GM21515 (cell line): ENCODE data around the gene GPC5.

Source experiments
- ATAC-seq: cut with Tn5 transposase; IDR thresholded peaks from one replicate; pipeline ENCODE4 v1.9.1; 2021; ENCODE audit not compliant: unreplicated experiment

The GPC5 gene

DNA sequence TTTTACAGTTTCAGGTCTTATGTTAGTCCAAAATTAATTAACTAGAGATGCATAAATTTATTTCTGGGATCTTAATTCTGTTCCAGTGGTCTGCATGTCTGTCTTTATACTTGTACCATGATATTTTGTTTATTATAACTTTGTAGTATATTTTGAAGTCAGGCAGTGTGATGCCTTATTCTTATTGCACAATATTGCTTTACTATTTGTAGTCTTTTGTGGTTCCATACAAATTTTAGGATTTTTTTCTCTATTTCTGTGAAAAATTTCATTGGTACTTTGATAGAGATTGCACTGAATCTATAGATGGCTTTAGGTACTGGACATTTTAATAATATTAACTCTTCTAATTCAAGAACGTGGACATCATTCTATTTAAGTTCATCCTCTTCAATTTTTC, 304.0 kb downstream of the GPC5 start:
- ATAC-seq, result no peak

DNA sequence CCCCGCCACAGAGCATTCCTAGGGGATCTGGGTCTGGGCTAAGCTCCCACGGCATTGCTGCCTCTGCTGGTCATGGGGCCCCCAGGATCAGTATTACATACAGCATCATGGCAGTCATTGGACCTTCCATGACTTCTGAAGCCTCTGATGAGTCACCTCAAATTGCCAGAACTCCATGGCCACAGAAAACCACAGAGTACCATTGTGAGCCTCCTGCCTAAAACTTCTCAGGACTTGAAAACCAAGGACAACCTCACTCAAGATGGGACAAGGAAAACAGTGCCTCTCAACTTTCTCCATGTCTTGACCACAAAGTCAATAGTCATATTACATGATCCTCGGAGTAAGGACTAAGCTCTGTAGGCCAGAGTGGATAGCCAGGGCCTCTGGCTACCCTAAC, 306.0 kb downstream of the GPC5 start:
- ATAC-seq, result no peak

DNA sequence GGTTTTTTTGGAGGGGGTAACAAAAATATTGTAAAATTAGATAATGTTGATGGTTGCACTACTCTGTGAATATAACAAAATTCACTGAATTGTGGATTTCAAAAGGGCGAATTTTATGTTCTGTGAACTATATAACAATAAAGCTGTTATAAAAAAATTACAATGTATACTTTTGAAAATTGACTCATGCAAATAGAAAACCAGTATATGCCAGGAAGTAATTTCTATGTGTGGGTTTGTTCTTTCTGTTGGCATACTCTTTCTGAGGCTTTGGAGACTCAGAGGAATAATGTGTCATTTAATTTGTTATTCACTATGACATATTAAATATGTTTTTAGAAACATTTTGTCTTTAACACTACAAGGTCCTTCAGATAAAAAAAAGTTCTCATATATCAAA, 310.1 kb downstream of the GPC5 start:
- no peak for ATAC-seq

DNA sequence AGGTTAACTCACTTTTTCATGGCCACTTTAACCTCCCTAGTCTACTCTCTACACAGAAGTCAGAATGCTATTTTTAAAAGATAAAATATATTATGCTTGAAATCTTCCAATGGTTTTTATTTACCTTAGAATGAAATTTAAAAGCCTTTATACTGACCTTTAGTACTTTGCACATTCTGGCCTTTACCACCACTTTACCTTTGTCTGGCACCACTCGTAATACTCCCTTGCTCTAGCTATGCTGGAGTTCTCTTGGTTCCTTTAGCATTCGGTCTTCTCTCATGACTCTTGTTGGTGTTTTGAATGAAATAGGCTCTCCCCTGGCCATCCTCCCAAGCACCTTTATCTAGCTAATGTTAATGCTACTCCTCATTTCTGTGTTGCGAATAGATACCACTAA, 310.8 kb downstream of the GPC5 start:
- no peak for ATAC-seq

DNA sequence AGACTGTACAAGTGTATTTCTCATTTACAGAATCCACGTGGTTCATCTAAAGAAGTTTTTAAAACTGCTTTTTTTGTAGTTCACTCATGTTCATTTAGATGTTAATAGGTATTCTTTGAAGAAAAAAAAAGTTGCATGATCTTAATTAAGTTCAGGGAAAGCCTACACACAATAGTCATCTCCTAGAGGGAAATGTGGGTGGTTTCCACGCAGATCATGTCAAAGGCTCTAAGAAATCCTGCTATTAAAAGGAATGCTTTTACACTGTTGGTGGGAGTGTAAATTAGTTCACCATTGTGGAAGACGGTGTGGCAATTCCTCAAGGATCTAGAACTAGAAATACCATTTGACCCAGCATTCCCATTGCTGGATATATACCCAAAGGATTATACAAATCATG, 312.3 kb downstream of the GPC5 start:
- ATAC-seq, result no peak

DNA sequence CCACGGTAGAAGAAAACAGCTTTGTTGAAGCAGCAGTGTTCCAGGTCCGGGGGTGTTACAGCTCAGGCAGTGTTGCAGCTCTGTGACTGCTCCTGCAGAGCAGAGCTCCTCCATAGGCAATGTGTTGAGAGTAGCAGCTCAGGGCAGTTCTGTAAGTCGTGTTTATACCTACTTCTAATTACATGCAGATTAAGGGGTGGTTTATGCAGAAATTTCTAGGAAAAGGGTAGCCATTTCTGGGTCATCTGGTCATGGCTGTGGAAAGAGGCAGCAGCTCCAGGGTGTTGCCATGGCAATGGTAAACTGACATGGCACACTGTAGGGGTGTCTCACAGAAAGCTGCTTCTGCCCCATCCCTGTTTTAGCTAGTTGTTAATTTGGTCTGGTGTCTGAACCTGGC, 316.4 kb downstream of the GPC5 start:
- no peak for ATAC-seq

DNA sequence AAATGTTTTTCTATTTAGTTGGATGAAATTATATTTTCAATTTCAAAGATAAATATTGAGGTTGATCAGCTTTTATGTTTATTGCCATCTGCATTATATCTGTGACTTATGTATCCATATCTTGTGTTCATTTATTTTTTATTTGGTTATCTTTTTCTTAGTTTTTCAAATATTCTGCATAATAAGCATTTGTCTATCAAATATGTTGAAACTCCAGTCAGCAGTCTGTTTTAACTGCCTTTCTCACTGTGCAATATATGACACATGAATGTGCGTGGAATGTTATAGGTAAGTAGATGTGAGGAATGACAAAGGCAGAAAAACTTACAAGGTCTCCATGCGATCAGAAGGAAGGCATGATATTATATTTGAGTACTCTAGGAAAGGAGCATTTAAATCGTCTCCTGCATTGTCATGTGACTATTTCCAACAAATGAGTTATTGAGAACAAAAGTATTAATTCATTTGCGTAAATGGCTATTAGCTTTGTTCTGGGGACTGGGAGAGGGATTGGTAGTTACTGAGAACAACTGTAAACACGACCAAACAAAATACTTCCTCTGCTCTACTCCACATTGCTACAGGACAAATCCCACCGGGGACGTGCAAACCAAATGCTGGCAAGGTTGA, 318.1 kb downstream of the GPC5 start:
- no peak for ATAC-seq

DNA sequence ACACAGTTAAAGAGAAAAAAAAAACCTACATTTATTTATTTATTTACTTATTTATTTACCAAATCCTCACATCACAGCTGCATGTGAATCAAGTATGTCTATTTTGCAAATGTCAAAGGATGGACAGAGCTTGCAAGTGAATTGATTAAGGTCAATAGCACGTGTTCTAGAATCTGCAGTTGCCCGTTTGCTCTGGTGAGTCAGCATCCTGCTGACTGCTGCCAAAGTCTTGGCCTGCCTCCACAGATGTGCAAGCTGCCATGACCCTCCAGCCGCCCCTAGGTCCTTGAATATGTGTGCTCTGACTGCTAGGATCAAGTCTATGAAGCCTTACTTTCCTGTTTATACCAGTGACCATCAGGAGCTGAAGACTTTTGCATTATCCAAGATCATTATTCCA, 320.6 kb downstream of the GPC5 start:
- ATAC-seq, result no peak

DNA sequence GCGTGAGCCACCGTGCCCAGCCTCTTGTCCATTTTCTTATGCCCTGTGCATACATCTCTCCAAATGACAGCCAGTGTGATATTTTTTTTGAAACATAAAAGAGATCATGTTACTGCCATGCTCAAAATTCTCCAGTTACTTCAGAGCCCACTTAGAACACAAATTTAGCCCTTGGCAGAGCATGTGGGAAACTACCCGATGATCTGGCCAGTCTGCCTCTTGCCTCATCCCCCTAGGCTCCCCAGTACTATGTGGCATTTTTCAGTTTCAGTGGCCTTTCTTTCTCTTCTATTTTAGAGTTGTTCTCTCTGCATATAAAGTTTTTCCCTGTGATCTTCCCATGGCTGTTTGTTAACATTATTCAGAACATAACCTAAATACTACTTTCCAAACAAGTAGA, 323.0 kb downstream of the GPC5 start:
- ATAC-seq, result no peak

DNA sequence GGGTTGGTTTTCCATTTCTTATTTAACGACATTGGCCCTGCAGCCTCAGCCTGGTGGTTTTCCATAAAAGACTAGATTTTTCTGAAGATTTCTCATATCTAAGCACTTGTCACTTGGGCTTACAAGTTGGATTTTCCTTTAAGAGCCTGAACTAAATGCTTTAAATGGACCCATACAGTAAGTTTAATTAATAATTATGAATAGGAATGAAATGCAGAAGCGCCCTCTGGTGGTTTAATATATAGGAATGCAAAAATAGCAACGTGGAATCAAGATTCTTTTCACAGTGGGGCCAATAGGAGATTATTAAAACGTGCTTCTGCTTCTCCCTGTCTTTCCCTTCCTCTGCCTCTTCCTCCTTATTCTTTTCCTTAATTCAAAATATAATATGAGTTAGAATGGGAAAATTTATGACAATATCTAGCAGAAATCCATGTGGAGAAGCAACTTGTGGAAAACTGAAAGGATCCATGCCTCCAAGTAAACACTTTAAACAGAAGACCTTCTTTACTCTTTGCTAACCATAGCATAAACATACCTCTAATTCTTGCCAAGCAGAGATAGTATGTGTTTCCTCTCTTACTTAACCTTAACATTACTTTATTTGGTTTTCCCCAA, 324.0 kb downstream of the GPC5 start:
- no peak for ATAC-seq

DNA sequence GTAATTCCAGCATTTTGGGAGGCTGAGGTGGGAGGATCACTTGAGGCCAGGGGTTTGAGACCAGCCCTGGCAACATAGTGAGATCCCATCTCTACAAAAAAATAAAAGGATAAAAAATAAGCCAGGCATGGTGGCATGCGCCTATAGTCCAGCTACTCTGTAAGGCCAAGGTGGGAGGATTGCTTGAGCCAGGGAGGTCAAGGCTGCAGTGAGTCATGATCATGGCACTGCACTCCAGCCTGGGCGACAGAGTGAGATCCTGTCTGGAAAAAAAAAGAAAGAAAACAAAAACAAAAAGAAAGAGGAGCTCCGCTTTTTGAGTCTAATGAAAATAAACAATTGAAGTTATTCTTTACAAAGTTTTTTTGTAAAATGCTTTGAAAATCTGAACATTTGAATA, 326.2 kb downstream of the GPC5 start:
- no peak for ATAC-seq

DNA sequence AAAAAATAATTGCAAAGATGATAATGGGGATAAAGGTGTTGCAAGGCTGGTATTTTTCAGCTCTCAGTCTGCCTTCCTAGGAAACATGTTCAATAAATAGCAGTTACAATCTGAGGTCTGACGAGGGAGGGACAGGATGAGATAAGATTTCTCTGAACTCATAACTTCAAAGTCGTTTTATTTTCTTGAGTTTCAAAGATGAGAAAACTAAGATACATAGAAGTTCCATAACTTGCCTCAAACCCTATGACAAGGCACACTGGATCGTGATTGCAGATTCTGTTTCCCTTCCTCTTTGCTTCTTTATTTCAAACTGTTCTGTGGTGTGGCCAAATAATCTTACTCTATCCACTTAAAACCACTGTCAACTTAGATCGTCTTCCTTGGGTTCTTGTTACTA, 327.2 kb downstream of the GPC5 start:
- no peak for ATAC-seq

DNA sequence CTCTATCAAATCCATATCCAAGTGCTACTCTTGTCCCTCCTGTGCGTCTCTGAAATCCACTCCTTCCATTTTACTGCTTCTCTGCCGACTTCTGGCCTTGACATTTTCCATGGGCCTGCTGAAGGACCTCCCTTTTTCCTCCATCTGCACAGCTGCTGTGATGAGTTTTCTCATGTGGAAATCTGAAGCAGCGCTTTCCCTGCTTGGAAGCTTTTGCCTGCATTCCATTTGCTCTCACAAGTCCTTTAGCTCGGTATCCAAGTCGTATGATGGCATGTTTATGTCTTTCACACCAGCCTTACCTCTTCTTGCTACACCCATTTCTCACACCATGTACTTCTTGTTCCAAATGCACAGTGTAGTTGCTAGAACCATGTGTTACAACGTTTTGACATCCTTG, 328.2 kb downstream of the GPC5 start:
- ATAC-seq, result no peak

DNA sequence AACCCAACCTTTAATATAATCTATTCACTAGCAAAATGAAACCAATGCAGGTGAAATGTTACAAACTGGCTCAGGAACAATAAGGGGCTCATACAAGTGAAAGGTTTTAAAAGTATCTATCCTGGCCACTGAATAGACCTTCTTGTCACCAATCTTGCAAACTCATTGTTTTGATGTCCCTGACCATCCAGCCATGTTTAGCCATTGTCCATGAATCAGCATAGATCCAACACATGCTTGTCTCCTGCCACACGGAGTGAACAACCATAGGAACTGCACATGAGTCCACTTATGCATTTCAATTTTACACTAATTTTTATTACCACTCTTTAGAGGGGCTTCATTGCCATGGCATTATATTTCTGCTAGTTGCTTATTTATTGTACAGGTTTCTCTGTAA, 331.4 kb downstream of the GPC5 start:
- ATAC-seq, result no peak

DNA sequence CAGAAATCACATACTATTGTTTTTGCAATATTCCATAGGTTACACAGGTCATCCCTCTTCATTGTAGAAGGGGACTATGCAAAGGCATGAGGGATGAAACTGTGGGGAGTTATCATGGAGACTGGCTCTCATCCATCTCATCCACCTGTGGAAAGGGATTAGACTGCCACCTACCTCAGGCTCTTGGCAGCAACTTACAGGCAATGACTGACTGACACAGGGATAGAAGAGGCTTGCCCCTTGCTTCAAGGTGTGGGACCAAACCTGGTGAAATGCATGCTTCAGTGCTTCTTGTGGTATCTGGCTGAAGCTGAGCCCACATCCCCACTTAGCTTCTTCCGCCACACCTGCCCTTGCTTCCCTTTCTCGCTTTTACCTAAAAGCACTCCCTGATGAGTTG, 341.3 kb downstream of the GPC5 start:
- ATAC-seq, result no peak

DNA sequence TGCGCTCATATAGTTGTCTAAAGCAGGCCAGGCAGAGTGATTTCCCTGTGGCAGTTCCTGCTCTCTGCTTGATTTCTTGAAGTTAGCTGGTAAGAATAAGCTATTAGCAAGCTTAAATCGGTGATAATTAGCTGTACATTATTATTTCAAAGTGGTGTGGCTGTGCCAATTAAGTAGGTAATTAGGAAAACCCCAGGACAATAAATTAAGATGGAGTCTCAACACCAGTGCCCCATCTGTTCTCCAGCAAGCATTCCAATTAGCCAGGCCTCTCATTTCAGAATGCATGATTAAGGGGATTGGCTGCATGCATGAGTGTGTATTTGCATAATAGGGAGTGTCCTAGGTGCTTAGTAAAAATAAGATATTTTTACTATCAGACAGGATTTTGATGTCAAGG, 342.3 kb downstream of the GPC5 start:
- ATAC-seq, result no peak

DNA sequence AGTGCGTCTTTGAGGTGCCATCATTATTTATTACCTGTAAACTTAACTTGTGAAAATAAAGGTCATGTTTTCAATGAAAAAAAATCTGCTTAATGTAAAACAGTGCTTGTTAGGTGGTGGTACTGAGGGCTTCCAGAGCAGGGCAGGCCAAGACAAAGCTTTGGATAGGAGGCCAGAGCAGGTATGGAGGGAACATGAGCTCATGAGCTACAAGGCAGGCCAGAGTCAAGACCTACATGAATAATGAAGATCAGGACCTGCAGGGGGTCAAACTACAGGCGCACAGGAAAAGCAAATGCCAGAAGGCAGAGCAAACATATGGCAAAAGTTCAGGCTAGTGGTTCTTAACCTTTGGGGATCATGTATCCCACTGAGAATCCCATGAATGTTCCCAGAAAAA, 343.5 kb downstream of the GPC5 start:
- no peak for ATAC-seq

DNA sequence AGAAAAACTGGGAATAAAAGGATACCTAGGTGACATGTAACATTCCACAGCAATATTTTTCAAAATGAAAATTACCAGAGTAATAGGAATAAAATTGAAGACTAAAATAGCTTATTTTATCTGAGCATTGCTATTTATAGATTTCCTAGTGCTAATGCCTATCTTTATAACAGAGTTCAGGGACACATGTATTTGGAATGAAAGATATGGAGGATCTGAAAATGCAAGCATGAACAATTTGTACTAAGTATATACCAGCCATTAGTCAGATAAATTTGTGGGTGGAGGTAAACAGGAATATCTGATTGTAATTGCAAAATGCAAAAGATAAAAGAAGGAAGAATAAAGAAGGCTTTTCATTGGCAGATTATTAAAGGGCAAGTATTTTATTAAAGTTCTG, 345.9 kb downstream of the GPC5 start:
- ATAC-seq, result no peak

DNA sequence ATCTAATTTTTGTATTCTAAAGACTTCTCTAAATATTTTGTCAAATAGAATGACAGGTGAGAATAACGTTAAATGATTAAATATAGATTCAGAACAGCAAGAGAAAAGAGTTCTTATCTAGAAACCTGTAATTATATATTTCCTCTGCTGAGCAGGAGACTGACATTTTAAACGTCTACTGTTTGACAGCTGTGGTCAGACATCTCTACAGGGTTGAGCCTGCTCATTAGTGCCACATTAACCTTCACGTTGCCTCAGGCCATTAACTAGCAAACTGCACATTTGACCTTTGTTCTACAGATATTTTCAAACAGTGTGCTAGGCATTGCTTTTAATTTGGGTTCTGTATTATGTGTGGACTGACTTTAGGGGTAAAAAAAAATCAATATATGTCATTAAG, 347.5 kb downstream of the GPC5 start:
- ATAC-seq, result no peak

DNA sequence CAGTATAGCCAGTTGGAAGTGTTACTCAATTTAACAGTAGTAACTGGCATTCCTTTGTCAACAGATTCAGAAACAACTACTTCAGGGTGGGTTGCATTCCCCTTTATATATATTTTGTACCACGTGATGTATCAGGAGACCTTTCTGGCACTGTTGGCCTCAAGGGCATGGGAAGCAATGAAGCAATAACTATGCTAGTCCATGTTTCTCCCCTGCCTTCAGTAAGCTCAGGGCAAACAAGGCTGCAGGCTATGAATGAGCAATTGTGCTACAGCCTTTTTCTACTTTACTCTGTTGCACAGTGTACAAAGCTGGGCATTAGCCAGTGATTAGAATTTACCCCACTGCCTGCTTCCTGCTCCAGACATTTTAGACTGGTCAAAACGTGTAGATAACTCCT, 348.8 kb downstream of the GPC5 start:
- ATAC-seq, result no peak

DNA sequence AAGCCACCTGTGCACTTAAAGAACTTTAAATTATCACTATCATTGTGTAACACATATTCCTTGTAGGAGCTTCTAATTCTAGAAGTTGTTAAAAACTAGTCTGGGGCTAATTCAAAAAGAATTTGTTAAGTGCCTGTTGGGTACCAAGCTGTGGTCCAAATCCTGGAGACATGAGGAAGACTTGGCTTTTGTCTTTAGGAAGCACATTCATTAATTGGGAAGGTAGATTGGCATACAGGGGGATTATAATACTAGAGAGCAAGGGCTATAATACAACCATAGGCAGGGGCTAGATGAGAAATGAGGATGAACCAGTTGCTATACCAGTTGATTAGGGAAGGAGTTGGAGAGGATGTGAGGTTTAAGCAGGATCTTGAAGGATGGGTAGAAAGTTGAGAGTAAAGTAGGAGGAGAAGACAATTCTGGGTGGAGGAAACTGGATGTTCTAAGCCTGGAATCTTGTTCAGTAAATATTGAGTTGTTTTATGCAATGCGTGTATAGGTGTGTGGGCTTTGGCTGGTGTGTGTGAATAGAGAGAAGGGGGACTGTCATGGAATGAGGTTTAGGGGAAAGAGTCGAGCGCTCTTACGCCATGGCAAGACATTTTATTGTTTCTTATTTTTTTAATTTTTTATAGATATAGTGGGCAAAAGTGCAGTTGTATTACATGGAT, 350.1 kb downstream of the GPC5 start:
- no peak for ATAC-seq

DNA sequence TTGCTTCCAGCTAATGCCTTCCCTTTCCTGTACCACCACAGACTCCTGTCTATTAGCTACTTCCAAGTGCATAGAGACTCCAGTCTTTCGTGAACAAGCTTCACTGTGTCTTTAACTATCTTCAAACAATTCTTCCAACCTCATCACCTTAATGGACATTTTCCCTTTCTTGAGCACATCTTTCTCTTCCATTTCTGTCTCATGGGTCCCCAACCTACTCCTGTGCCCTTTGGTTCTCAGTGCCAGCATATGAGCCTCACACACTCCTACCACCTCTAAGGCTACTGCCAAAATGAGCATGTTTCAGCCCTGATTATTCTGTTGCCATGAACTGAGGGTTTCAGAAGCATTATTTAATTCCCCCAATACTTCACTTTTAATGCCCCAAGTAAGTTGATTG, 360.3 kb downstream of the GPC5 start:
- no peak for ATAC-seq

DNA sequence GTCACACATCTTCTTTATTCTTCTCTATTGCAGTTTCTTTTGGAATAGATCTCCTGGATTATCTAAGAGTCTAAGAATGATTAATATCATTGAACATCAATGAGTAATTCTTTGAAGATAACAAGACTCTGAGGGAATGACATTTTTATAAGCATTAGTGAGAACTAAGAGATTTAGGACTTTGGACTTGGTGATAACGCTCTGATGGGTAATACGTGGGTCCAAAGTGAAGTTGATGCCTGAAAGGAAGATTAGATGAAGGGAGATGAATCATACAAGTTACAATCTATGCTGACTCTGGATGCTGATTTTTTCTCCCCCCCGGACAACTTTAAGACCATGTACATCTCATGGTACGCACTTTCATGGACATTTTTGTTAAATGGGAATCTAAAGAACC, 364.5 kb downstream of the GPC5 start:
- no peak for ATAC-seq
